ENCODE measurements around the gene RBM20.

Gene RBM20

GRCh38 chr10:110859973-110860376, 215.8 kb downstream of the RBM20 start:
- Histone ChIP-seq H3K9ac (ENCODE audit: low read length) (no peak overlapping the region), H3K27me3 (ENCODE audit: control insufficient read depth in 1 of 2, insufficient read depth in 2 of 2, low read length in 2 of 2) (no peaks in the 10 kb centered on the region), H3K36me3 (ENCODE audit: insufficient read depth, low read length) (no peaks in the 10 kb centered on the region), H3K4me1 (ENCODE audit: insufficient read depth, low read length) (peaks cover 28% of the 10 kb centered on the region), H3K27ac (ENCODE audit: low read depth, low read length) (no peak overlapping the region), H3K9me3 (ENCODE audit: low read length) (no peaks in the 10 kb centered on the region), H3K4me3 (ENCODE audit: low read depth in 1 of 2, low read length in 2 of 2) (no peak overlapping the region)

DNA sequence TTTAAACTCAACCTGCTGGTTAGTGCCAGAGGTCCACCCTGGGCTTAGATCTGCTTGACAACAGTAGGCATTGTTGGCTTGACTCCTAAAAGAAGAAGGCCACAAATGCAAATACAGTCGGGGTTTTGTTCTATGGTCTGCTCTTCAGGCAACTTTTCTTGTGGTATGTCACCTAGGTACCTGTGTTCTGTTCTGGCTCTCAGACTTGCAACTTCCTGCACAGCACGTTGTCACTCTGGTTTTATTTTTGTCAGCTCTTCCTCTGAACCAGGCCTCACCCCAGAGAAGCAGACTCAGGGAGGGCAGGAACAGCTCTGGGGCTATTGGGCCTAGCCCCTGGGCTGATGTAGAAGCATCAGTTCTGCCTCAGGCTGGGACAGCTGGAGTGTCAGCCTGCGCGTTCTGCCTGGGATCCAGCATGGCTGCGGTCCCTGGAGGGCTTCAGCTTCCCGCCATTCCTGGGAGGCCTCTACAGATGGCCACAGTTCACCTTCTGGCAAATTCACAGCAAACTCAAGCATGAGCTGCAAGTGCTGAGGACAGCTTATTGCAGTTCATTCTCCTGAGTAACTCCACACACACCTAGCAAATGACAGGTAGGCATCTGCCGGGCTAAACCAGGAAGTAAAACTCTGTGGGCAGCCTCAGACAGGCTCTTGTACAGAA, 216.6 kb downstream of the RBM20 start:
- Histone ChIP-seq H3K9ac (ENCODE audit: low read length) (no peak overlapping the region), H3K36me3 (ENCODE audit: insufficient read depth, low read length) (no peaks in the 10 kb centered on the region), H3K27ac (ENCODE audit: low read depth, low read length) (no peak overlapping the region), H3K27me3 (ENCODE audit: control insufficient read depth in 1 of 2, insufficient read depth in 2 of 2, low read length in 2 of 2) (no peaks in the 10 kb centered on the region), H3K4me1 (ENCODE audit: insufficient read depth, low read length) (peaks cover 36% of the 10 kb centered on the region), H3K9me3 (ENCODE audit: low read length) (no peaks in the 10 kb centered on the region), H3K4me3 (ENCODE audit: low read depth in 1 of 2, low read length in 2 of 2) (no peak overlapping the region)

- Histone ChIP-seq H3K9ac (ENCODE audit: low read length) (no peak overlapping the region), H3K27ac (ENCODE audit: low read depth, low read length) (no peak overlapping the region), H3K4me1 (ENCODE audit: insufficient read depth, low read length) (peaks cover 42% of the 10 kb centered on the region), H3K36me3 (ENCODE audit: insufficient read depth, low read length) (no peaks in the 10 kb centered on the region), H3K9me3 (ENCODE audit: low read length) (no peaks in the 10 kb centered on the region), H3K27me3 (ENCODE audit: control insufficient read depth in 1 of 2, insufficient read depth in 2 of 2, low read length in 2 of 2) (no peaks in the 10 kb centered on the region), H3K4me3 (ENCODE audit: low read depth in 1 of 2, low read length in 2 of 2) (no peak overlapping the region)
Observed at GRCh38 chr10:110861476-110861875, 217.3 kb downstream of the RBM20 start.

- no peaks in the 10 kb centered on the region for H3K36me3 ChIP-seq (ENCODE audit: insufficient read depth, low read length)
- H3K27ac ChIP-seq (ENCODE audit: low read depth, low read length): no peak overlapping the region
- H3K9me3 ChIP-seq (ENCODE audit: low read length): no peaks in the 10 kb centered on the region
- peaks cover 42% of the 10 kb centered on the region for H3K4me1 ChIP-seq (ENCODE audit: insufficient read depth, low read length)
- H3K27me3 ChIP-seq (ENCODE audit: control insufficient read depth in 1 of 2, insufficient read depth in 2 of 2, low read length in 2 of 2): no peaks in the 10 kb centered on the region
- H3K9ac ChIP-seq (ENCODE audit: low read length): no peak overlapping the region
- no peak overlapping the region for H3K4me3 ChIP-seq (ENCODE audit: low read depth in 1 of 2, low read length in 2 of 2)
Observed at GRCh38 chr10:110861930-110862649, 218.0 kb downstream of the RBM20 start.

DNA sequence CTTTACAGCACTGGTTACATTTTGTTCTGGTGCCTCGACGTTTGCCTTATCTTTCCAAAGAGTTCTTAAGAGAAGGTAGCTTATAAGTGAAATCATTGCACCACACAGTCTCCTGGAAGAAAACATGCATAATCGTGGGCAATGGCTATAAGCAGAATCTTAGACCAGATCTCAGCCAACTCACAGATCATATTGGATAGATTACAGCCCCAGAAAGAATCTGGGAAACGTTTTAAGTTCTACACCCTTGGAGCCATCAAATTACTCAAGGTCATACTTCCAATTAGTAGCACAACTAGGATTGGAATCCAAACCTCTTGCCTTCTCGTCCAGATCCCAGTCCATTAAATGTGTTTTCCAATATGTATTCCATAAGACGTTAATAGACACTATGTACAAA, 218.8 kb downstream of the RBM20 start:
- no peaks in the 10 kb centered on the region for H3K9me3 ChIP-seq (ENCODE audit: low read length)
- H3K9ac ChIP-seq (ENCODE audit: low read length): no peak overlapping the region
- no peak overlapping the region for H3K27ac ChIP-seq (ENCODE audit: low read depth, low read length)
- H3K4me1 ChIP-seq (ENCODE audit: insufficient read depth, low read length): peaks cover 34% of the 10 kb centered on the region
- H3K36me3 ChIP-seq (ENCODE audit: insufficient read depth, low read length): no peaks in the 10 kb centered on the region
- no peaks in the 10 kb centered on the region for H3K27me3 ChIP-seq (ENCODE audit: control insufficient read depth in 1 of 2, insufficient read depth in 2 of 2, low read length in 2 of 2)
- H3K4me3 ChIP-seq (ENCODE audit: low read depth in 1 of 2, low read length in 2 of 2): no peak overlapping the region

- H3K4me1 ChIP-seq (ENCODE audit: insufficient read depth, low read length): peaks cover 34% of the 10 kb centered on the region
- no peak overlapping the region for H3K4me3 ChIP-seq (ENCODE audit: low read depth in 1 of 2, low read length in 2 of 2)
- no peaks in the 10 kb centered on the region for H3K36me3 ChIP-seq (ENCODE audit: insufficient read depth, low read length)
- H3K9me3 ChIP-seq (ENCODE audit: low read length): no peaks in the 10 kb centered on the region
- no peak overlapping the region for H3K9ac ChIP-seq (ENCODE audit: low read length)
- H3K27me3 ChIP-seq (ENCODE audit: control insufficient read depth in 1 of 2, insufficient read depth in 2 of 2, low read length in 2 of 2): no peaks in the 10 kb centered on the region
- H3K27ac ChIP-seq (ENCODE audit: low read depth, low read length): no peak overlapping the region
Observed at GRCh38 chr10:110863361-110863760, 219.2 kb downstream of the RBM20 start.

GRCh38 chr10:110863956-110864355, 219.8 kb downstream of the RBM20 start:
- Histone ChIP-seq H3K4me1 (ENCODE audit: insufficient read depth, low read length) (peaks cover 34% of the 10 kb centered on the region), H3K9ac (ENCODE audit: low read length) (no peak overlapping the region), H3K27me3 (ENCODE audit: control insufficient read depth in 1 of 2, insufficient read depth in 2 of 2, low read length in 2 of 2) (no peaks in the 10 kb centered on the region), H3K9me3 (ENCODE audit: low read length) (no peaks in the 10 kb centered on the region), H3K36me3 (ENCODE audit: insufficient read depth, low read length) (no peaks in the 10 kb centered on the region), H3K4me3 (ENCODE audit: low read depth in 1 of 2, low read length in 2 of 2) (no peak overlapping the region), H3K27ac (ENCODE audit: low read depth, low read length) (no peak overlapping the region)

DNA sequence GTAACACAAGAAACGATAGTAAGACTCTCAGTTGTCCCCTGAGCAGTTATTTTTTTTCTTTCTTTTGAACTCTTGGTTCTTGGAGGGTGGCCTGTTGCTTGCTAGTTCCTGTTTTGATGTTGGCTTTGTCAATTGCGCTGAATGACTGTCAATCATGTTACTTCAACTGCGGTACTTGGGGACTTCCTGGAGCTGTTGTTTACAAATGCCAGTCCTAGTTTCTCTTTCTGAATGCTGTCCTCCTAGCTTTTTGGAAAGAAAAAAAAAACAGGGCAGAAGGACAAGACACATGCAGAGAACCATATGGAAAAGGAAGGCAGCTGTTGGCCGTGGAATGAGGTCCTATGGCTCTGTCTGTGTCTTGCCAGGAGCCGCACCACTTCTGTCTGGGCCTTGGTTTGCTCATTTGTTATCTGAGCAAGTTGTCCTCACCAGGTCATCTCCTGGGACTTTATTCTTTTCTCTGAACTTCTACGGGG, 220.6 kb downstream of the RBM20 start:
- peak overlapping the region; percentile 35 for H3K27ac ChIP-seq (ENCODE audit: low read depth, low read length)
- peak overlapping the region in 1 of 2 donors; percentile 6 for H3K4me3 ChIP-seq (ENCODE audit: low read depth in 1 of 2, low read length in 2 of 2)
- H3K27me3 ChIP-seq (ENCODE audit: control insufficient read depth in 1 of 2, insufficient read depth in 2 of 2, low read length in 2 of 2): no peaks in the 10 kb centered on the region
- peaks cover 27% of the 10 kb centered on the region for H3K4me1 ChIP-seq (ENCODE audit: insufficient read depth, low read length)
- no peaks in the 10 kb centered on the region for H3K9me3 ChIP-seq (ENCODE audit: low read length)
- H3K36me3 ChIP-seq (ENCODE audit: insufficient read depth, low read length): no peaks in the 10 kb centered on the region
- H3K9ac ChIP-seq (ENCODE audit: low read length): no peak overlapping the region

DNA sequence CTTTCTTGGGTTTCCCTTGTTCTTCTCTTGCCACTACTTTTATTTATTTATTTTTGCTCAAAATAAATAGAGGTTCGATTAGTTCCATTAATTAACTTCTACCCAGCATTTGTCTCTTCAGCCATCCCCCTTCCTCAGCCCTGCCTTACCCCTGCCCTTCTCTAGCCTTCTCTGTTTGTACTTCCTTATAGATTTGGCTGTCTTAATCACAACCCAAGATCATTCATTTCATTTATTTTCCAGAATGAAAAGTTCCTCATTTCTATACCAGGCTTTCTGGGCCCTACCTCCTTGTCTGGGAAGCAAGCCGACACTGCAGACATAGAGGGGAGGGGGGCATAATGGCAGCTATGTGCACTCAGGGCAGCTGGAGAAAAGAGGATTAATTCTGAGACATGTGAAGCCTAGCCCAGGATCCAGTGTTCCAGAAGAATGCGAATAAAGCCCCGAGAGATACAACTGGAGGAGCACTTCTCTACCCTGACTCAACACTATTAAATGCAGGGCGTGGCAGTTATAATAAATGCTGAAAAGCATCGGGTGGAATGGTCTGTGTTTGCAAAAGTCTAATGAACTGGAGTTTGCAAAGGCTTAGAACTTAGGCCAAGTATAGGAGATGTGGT, 221.2 kb downstream of the RBM20 start:
- H3K27me3 ChIP-seq (ENCODE audit: control insufficient read depth in 1 of 2, insufficient read depth in 2 of 2, low read length in 2 of 2): no peaks in the 10 kb centered on the region
- no peaks in the 10 kb centered on the region for H3K36me3 ChIP-seq (ENCODE audit: insufficient read depth, low read length)
- H3K9ac ChIP-seq (ENCODE audit: low read length): no peak overlapping the region
- no peaks in the 10 kb centered on the region for H3K9me3 ChIP-seq (ENCODE audit: low read length)
- peak overlapping the region; percentile 35 for H3K27ac ChIP-seq (ENCODE audit: low read depth, low read length)
- H3K4me3 ChIP-seq (ENCODE audit: low read depth in 1 of 2, low read length in 2 of 2): peak overlapping the region in 1 of 2 donors; percentile 6
- peaks cover 22% of the 10 kb centered on the region for H3K4me1 ChIP-seq (ENCODE audit: insufficient read depth, low read length)

DNA sequence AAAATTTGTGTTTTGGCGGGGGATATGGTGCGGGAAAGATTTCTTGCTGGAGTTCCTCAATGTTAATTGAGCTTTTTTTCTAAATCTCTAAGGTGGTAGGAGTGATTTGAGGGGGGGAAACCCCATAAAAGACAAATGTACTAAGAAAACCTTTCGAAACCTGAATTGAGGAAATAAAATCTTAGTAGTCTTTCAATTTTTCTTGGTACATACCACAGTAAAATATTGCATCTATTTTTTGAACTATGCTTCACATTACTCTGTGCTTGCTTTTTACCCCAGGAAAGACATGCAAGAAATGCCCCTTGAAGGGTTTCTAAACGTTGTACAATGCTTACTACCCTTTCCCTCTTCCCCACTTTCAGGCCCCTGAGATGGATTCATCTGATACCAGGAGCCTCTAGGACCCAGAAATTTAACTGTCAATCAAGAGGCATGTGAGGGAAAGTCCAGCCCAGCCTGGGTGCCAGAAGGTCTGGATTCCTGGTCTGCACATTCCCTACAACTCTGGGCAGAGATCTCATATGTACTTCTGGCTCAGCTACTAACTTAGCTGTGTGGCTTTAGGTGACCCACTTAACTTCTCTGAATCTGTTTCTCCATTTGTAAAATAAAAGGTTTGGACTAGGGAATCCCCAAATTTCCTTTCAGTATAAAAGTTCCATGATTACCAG, 221.8 kb downstream of the RBM20 start:
- Histone ChIP-seq H3K4me1 (ENCODE audit: insufficient read depth, low read length) (peaks cover 25% of the 10 kb centered on the region), H3K4me3 (ENCODE audit: low read depth in 1 of 2, low read length in 2 of 2) (no peak overlapping the region), H3K36me3 (ENCODE audit: insufficient read depth, low read length) (no peaks in the 10 kb centered on the region), H3K27ac (ENCODE audit: low read depth, low read length) (peak overlapping the region; percentile 35), H3K9ac (ENCODE audit: low read length) (no peak overlapping the region), H3K27me3 (ENCODE audit: control insufficient read depth in 1 of 2, insufficient read depth in 2 of 2, low read length in 2 of 2) (no peaks in the 10 kb centered on the region), H3K9me3 (ENCODE audit: low read length) (no peaks in the 10 kb centered on the region)
